Stimulated activated CD8-positive, alpha-beta memory T cell treated with anti-CD3 and anti-CD28 coated beads, Interleukin-2, amount 100 ng/mL, for 48 hours (primary cell): Measurements from ENCODE around the gene PRPS1.
"Not testable (repeated sequence)": the region's sequence is repeated elsewhere in the genome, so short reads cannot be mapped to it uniquely, and the experiment has no call there.

Source experiments
- DNase-seq, 2 donors: peaks; one replicate each; pipeline ENCODE4 v3.0.0-alpha.2; 2020; ENCODE audit warnings: low read depth in 2 of 2

The PRPS1 gene

GRCh38 chrX:107630031-107630689, 1.9 kb downstream of the PRPS1 start:
- no peak for DNase-seq

GRCh38 chrX:107632346-107632745, 4.0 kb downstream of the PRPS1 start:
- DNase-seq: no peak

GRCh38 chrX:107646735-107647134, 18.4 kb downstream of the PRPS1 start:
- DNase-seq: no peak

- DNase-seq: no peak
Observed at GRCh38 chrX:107648332-107648731, 20.0 kb downstream of the PRPS1 start.

GRCh38 chrX:107654566-107654871, 26.2 kb downstream of the PRPS1 start:
- no peak for DNase-seq

GRCh38 chrX:107654872-107655761, 26.8 kb downstream of the PRPS1 start:
- peak in 1 of 2 donors; percentile 50 for DNase-seq

- no peak for DNase-seq
Observed at GRCh38 chrX:107656978-107657377, 28.7 kb downstream of the PRPS1 start.

- DNase-seq: no peak
Observed at GRCh38 chrX:107658660-107659059, 30.4 kb downstream of the PRPS1 start.

- no peak for DNase-seq
Observed at GRCh38 chrX:107659286-107659685, 31.0 kb downstream of the PRPS1 start.

- no peak for DNase-seq
Observed at GRCh38 chrX:107659768-107660167, 31.5 kb downstream of the PRPS1 start.

GRCh38 chrX:107662145-107662544, 33.8 kb downstream of the PRPS1 start:
- no peak for DNase-seq

GRCh38 chrX:107662824-107663223, 34.5 kb downstream of the PRPS1 start:
- no peak for DNase-seq

- no peak for DNase-seq
Observed at GRCh38 chrX:107666931-107667330, 38.6 kb downstream of the PRPS1 start.

- no peak for DNase-seq
Observed at GRCh38 chrX:107667426-107667825, 39.1 kb downstream of the PRPS1 start.

GRCh38 chrX:107668710-107669109, 40.4 kb downstream of the PRPS1 start:
- DNase-seq: not testable (repeated sequence)

GRCh38 chrX:107669261-107669660, 41.0 kb downstream of the PRPS1 start:
- no peak for DNase-seq

GRCh38 chrX:107669885-107670628, 41.7 kb downstream of the PRPS1 start:
- no peak for DNase-seq

GRCh38 chrX:107671256-107671655, 42.9 kb downstream of the PRPS1 start:
- not testable (repeated sequence) for DNase-seq

- DNase-seq: peak; percentile 40 to 64
Observed at GRCh38 chrX:107672955-107673378, 44.7 kb downstream of the PRPS1 start.

- DNase-seq: no peak
Observed at GRCh38 chrX:107673431-107673830, 45.1 kb downstream of the PRPS1 start.

- peak; percentile 77 to 87 for DNase-seq
Observed at GRCh38 chrX:107673933-107674479, 45.7 kb downstream of the PRPS1 start.
